Measurements from ENCODE around the gene SEMA6D. TPM values are rescaled to one million over a fixed set of nuclear protein-coding genes. Genes with fewer than 3 reads are reported as not detected.

Gene SEMA6D
- total RNA-seq, 1 donor = 3.0 TPM

DNA sequence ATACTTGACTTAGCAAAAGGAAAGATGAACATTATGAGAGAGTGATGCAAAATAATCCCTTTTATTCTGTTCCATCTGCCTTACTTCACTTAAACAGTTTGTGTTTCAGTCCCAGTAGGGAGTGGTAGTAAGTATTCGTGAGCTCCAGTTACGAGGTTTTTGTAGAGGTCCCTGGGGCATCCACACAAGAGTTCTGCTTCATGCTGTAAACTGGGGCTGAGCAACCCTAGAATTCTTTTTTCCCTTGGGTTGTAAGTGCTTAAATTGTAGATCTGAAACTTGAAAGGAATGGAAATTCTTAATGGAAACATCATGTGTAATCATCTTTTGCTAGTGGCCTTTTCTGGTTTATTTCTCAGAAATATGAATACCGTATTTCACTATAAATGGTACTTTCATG lies 79.5 kb downstream of the SEMA6D start:
- DNase-seq (ENCODE audit: low read depth) = no peak
- no peak overlapping the region for H3K4me3 ChIP-seq (ENCODE audit: low read depth, low read length)
- TF ChIP-seq, protein P1, sequence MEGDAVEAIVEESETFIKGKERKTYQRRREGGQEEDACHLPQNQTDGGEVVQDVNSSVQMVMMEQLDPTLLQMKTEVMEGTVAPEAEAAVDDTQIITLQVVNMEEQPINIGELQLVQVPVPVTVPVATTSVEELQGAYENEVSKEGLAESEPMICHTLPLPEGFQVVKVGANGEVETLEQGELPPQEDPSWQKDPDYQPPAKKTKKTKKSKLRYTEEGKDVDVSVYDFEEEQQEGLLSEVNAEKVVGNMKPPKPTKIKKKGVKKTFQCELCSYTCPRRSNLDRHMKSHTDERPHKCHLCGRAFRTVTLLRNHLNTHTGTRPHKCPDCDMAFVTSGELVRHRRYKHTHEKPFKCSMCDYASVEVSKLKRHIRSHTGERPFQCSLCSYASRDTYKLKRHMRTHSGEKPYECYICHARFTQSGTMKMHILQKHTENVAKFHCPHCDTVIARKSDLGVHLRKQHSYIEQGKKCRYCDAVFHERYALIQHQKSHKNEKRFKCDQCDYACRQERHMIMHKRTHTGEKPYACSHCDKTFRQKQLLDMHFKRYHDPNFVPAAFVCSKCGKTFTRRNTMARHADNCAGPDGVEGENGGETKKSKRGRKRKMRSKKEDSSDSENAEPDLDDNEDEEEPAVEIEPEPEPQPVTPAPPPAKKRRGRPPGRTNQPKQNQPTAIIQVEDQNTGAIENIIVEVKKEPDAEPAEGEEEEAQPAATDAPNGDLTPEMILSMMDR (IDR thresholded peaks at IDR 0.05; ENCODE audit: insufficient read depth, low read depth, low read length) = no peak

DNA sequence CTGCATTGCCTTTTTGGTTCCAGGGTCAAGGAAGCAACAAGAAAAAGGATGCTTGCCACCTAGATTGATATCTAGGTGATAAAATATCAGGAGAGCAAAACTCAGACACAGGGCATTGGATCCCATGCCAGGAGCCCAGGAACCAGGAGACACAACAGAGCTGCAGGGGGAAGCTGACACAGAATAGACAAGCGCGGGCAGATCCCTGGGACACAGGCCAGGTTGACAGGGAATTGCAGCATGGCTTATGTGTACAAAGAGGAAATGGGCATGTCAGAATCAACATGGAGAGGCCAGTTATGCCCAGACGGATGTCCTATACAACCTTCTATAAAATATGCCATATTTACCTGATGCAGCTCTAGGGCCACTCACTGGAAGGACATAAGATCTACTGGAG lies 84.2 kb downstream of the SEMA6D start:
- H3K4me3 ChIP-seq (ENCODE audit: low read depth, low read length) = no peak overlapping the region
- DNase-seq (ENCODE audit: low read depth) = no peak
- TF ChIP-seq, protein P1 (IDR thresholded peaks at IDR 0.05; ENCODE audit: insufficient read depth, low read depth, low read length) = no peak

DNA sequence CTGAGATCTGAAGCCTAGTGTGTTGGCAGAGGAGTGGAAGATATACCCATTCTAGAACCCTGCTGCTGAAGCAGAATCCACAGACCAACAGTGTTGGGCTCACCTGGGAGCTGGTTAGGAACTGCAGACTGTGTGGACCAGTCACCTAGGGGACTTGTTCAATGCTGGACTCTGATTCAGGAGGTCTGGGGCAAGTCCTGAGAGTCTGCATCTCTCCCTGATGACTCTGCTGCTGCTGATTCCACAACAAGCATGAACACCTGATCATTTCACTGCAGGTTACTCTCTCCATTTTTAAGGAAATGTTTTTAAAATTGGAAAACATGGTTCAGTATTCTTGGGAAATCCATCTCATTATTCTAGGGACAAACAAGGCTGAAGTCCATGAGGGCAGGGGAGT lies 84.9 kb downstream of the SEMA6D start:
- TF ChIP-seq, protein P1 (IDR thresholded peaks at IDR 0.05; ENCODE audit: insufficient read depth, low read depth, low read length) = no peak
- H3K4me3 ChIP-seq (ENCODE audit: low read depth, low read length) = no peak overlapping the region
- no peak for DNase-seq (ENCODE audit: low read depth)

DNA sequence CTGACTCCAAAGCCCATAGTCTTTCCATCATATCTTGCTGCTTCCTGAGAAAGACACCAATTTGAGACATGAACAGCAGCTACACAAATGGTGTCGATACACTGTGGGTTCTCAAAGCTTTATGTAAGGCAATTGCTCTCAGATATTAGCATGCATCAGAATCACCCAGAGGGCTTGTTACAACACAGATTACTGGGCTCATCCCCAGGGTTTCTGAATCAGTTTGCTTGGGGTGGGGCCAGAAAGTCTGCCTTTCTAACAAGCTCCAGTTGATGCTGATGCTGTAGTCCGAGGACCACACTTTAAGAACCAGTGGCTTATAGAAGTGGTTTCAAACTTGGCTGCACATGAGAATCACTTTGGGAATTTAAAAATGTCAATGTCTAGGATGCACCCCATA lies 86.5 kb downstream of the SEMA6D start:
- no peak for DNase-seq (ENCODE audit: low read depth)
- TF ChIP-seq, protein P1 (IDR thresholded peaks at IDR 0.05; ENCODE audit: insufficient read depth, low read depth, low read length) = no peak
- H3K4me3 ChIP-seq (ENCODE audit: low read depth, low read length) = no peak overlapping the region

DNA sequence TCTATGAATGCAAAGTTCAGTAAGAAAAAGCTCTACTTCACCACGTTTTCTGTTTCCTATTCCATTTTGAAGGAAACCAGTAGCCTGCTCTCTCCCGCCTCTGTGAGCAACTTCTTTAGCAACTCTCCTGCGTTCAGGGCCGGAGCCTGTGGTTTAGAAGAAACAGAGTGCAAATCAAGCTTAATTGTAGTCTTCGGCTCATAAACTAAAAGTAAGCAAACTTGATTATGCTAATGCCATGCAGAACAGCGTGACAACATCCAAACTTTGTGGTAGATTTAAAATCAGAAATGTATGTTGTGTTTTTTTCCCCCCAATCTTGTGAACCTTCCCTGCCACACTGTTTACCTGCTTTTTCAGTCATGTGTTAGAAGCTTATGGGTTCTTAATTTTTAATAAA lies 87.4 kb downstream of the SEMA6D start:
- H3K4me3 ChIP-seq (ENCODE audit: low read depth, low read length) = no peak overlapping the region
- TF ChIP-seq, protein P1 (IDR thresholded peaks at IDR 0.05; ENCODE audit: insufficient read depth, low read depth, low read length) = no peak
- DNase-seq (ENCODE audit: low read depth) = no peak

DNA sequence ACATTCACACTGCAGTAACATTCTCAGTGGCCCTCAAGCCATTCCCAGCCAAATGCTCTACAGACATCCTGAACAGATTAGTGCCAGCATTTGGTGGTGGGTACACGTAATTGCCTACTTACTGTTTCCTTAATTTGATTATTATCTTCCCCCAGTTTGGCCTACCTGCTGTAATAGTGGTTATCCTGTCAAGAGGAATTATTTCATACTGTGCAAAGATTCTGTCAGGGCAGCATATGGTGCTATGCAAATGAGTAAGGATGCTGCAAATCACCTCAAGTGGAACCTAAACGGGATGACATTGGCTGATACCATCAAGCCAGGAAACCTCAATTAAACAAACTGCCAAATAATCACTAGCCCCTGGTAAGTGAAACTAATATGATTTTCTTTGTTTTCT lies 88.7 kb downstream of the SEMA6D start:
- no peak overlapping the region for H3K4me3 ChIP-seq (ENCODE audit: low read depth, low read length)
- TF ChIP-seq, protein P1 (IDR thresholded peaks at IDR 0.05; ENCODE audit: insufficient read depth, low read depth, low read length) = no peak
- no peak for DNase-seq (ENCODE audit: low read depth)

DNA sequence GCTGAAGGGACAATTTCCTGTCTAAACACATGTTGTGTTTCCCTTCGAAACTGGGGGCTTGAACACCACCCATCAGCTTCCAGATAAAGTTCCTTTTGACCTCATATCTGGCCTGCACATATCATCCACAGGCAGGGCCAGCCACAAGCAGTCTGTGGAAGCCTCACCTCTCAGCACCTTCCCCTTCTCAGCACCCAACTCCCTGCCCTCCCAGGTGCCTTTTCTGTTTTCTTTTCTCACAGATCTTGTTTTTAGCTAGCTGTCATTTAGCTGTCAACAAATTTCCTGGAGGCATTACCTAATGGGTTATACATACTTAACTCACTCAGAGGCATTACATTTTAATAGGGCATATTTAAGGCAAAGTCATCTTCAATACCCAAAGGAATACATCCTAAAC lies 93.9 kb downstream of the SEMA6D start:
- DNase-seq (ENCODE audit: low read depth) = no peak
- TF ChIP-seq, protein P1 (IDR thresholded peaks at IDR 0.05; ENCODE audit: insufficient read depth, low read depth, low read length) = no peak
- H3K4me3 ChIP-seq (ENCODE audit: low read depth, low read length) = no peak overlapping the region

Data from fibroblast of villous mesenchyme (primary cell).